Stimulated activated CD8-positive, alpha-beta memory T cell treated with anti-CD3 and anti-CD28 coated beads, Interleukin-7, amount 100 ng/mL, for 48 hours (primary cell): ENCODE data around the gene ANKH.

Source experiments
- DNase-seq, 2 donors: peaks; one replicate each; pipeline ENCODE4 v3.0.0-alpha.2; 2020; ENCODE audit warnings: low read depth in 1 of 2; ENCODE audit errors: extremely low read depth in 1 of 2

The ANKH gene

DNA sequence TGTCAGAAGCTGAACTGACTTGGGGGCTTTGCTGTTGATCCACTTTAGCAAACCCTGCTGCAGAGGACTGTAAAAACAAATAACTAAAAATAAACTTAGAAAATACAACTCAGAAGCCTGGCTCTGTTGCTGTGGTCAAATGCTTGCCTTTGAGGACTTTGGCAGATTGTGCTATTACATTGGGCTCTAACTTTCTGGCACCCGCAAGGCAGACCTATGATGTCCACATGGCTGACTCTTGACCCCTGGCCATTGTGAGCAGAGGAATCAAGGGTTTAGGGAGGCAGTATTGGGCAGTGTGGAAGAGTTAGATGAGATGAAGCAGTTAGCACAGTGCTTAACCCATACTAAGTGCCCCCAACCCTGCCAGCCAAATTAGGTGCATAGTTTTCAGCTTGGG lies 173.1 kb downstream of the ANKH start:
- DNase-seq, result no peak

DNA sequence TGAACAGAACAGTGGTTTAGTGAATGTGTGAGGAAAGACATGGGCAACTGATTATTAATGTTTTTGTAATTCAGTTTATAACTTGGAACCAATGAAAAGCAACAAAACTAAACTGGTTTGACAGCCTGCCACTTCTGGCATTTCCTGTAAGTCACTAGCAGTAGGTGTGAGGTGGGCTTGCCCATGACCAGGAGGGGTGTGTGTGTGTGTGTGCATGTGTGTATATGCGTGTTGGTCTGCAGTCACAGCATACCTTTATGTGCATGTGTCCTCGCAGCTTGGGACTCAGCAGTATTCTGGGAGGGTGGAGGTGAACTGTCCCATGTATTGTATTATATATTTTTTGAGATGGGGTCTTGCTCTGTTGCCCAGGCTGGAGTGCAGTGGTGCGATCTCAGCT lies 174.7 kb downstream of the ANKH start:
- DNase-seq, result no peak

DNA sequence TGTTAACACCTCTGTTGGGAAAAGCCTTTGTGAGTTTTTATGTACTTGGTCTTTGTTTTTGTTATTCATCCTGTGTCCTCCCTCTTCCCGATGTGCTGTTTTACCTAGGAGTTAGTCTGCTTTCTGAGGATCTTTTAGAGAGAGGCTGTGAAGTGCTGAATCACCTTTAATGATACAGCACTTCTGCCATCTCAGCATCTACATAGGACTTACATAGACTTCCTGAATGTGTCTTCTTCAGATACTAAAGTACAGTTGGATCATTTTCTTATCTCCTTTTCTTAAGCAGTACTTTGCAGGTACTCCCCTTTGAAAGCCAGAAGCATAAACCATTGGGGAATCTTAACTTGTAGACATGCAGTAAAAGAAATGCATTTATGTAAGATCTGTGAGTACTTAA lies 175.5 kb downstream of the ANKH start:
- DNase-seq, result no peak

DNA sequence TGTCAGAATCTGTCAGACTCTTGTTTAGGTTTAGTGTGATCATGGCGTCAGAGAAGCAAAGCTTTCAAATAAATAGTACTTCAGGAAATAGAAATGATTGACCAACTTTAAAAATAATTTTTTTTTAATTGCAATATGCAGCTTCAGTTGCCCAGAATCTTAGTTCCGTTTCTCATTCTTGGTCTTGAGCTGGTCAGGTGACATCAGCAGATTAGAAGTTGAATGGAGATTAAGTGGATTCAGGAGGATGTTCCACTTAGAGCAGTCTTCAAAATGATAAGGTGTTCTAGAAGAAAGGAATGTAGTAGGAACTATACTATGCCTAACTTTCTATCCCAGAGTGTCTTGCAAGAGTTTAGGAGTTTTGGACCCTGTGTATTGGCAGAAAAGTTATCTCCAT lies 176.4 kb downstream of the ANKH start:
- no peak for DNase-seq

DNA sequence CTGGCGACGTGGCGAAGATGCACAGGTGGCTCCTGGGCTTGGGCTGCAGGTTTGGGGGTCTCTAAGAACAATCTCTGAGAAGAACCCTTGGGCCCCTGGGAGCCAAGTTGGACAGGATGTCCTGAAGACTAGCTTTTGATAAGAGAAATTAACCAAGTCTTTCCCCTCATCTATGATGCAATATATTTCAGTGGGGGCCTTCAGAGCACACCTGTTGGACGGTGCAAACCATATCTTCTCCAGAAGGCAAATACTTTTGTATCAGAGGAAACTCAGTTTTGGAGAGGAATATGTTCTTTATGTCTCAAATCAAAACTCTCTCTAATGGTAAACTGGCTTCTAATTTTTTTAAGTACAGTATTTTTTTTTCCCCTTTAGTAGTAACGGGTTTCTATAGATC lies 178.5 kb downstream of the ANKH start:
- DNase-seq, result no peak

DNA sequence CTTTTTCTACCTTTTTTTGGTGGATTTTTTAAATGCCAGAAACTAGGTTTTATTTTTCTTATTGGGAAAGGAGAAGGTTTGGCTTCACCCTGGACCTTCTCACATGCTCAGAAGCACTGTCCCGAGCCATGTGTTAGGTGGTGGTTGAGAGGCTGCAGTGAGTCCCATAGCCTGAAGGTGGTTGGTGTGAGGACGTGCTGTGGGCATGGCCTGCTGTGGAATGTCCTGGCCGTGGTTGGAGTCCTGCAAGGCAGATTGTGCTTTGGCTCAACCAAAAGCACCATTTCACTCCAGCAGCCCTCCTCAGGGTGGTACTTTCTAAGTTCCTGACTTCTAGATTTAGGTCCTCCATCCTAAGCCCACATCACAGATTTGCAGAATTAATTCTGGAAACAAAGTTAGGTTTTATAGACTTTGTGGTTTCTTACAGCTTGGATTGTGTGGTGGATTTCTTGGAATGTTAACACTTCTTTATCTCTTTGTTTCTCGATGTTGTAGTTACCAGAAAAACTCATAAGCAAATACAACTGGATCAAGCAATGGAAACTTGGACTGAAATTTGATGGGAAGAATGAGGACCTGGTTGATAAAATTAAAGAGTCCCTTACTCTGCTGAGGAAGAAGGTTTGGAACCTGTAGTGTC lies 184.4 kb downstream of the ANKH start:
- no peak for DNase-seq

DNA sequence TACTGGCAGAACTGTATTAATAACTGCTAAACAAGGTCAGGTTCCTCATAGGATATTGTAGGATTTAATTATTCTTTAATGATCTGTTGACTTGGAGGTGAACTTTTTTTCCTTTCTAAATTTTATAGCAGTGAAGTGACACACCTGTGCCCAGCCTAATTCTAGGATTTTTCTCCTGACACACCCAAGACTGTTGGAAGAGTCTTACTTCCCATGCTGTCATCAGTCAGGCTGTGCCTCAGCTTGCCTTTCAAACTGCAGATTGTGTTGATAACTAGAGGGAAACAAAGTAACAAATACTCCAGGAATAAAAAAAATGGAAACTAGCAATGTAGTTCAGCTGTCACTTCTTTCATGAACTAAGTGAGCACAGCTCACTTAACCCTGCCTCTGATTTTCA lies 185.1 kb downstream of the ANKH start:
- DNase-seq, result no peak

DNA sequence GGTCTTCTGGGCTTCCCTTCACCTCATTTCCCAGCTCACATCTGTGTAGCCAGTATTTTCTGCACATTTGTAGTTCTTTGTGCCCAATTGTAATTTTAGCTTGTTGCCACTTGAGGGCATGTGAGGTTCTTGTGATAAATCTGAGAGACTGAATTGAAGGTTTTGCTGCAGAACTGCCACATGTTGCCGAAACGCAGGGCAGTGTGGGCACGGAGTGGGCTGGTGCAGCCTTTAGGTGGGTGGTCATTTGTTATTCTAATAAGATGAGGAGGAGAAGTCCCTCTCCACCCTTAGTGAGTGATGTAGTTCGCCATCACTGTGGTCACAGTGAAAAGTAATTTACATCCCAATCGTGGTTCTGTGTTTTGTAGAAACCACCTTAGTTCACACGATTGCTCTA lies 185.8 kb downstream of the ANKH start:
- DNase-seq, result no peak

DNA sequence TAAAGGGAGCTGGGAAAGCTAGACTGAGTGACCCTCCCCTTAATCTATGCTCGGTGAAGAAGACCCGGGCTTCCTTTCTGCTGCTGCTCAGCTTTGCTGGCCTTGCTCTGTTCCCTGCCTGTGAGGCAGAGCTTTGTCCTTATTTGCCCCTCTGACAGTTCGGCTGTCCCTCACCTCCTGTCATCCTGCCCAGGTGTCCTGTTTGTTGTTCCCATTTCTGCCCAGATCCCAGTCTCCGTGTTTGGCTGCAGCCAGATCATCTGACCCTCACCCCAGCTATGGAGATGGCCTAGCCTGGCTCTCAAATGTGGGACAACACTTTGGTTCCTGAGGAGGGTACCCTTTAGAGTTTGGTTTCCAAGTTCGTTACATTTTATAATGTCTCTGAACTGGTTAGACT lies 186.8 kb downstream of the ANKH start:
- DNase-seq, result no peak

DNA sequence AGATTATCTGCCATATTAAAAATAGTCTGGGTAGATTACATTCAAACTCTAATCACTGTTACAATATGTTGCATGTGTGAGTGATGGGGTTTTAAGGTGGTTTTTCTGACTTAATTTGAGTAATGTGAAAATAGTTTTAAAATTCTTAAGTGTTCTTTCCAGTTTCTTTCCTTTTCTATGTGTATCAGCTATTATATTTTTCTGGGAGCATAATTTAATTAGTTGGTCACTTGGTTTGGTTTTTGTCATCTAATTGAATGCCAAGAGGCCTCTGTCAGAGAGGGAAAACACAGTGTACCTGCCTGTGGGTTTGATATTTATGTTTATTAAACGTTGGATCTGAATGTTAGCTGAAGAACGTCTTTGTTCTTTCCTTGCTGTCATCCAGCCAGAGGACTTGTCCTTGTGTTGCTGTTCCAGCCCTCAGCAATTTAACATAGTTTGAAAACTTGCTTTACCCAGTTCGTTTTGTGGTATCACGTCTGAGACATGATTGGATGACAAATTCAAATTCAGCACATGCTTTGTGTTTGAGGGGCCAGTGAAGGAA lies 187.6 kb downstream of the ANKH start:
- DNase-seq, result no peak

DNA sequence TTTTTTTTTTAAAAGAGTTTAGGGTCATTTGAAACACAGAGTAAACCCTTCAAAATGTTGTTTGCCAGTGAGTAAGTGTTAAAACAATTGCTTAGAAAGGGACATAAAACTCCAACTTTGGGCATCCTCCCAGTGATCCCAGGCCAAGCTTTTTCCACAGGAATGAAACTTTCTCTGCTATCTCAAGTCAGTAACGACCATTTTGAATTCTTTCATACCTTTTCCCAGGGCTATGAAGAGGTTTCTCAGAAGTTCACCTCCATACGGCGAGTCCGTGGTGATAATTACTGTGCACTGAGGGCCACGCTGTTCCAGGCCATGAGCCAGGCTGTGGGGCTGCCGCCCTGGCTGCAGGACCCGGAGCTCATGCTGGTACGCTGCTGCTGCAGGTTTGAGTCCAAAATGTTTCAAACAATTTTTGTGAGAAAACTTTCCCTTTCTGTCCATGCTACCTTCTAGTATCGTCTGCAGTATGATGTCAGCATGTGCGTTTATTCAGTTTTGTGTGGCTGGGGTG lies 190.3 kb downstream of the ANKH start:
- no peak for DNase-seq

DNA sequence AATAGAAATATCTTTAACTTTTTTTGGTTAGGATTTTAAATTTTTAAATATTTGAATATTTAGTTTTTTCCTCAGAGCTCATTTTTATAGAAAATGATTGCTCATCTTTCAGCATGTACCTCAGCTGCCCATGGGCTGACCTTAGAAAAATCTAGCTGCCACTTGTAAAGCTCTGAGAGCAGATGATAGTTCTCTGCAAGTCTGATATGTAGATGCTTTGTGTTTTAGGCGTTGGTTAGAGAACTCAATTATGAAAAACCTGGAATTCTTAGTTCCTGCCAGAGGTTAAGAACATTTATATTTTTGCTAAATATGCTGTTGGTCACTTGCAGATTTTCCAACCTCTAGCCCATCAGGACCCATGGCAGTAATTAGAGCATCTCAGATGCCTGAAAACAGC lies 192.0 kb downstream of the ANKH start:
- no peak for DNase-seq

DNA sequence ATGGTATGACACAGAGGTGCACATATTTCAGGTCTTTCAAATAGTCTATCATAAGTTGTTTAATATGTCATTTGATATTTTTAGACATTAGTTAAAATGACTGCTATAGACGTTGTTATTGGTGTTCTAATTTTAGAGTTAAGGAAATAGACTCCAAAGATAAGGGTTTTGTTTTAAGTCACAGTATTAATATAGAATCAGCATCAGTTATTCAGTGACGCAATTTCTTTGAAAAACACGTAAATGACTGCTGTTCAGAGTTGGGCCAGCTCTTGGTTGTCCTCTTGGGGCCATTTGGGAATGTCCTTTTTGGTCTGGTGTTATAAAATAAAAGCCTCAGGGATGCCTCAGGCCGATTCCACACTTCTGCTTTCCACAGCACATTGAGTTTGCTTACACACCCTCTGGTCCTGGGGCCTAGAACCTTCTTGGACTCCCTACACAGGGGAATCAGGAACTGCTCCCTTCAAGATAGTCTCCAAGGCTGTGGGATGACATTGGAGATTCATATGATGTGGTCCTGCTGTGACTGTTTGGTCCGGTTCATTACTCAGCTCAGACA lies 192.7 kb downstream of the ANKH start:
- no peak for DNase-seq

DNA sequence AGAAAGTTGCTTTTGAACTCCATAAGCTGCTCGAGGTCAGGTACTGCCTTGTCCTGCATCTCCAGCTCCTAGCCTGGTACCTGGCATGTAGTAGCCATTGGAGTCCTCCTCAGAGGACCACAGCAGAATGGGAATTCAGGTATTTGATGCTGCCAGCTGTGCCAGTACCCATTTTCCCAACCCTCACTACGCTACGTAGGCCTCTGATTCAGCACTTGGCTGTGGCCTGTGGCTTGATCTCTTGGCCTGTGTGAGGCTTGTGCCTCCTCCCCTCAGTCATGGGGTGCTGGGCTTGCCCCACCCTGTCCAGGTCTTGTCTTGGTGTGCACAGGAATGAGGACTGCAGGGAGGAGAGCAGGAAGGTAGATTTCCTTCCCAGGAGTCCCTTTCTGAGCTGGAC lies 195.3 kb downstream of the ANKH start:
- DNase-seq, result no peak

DNA sequence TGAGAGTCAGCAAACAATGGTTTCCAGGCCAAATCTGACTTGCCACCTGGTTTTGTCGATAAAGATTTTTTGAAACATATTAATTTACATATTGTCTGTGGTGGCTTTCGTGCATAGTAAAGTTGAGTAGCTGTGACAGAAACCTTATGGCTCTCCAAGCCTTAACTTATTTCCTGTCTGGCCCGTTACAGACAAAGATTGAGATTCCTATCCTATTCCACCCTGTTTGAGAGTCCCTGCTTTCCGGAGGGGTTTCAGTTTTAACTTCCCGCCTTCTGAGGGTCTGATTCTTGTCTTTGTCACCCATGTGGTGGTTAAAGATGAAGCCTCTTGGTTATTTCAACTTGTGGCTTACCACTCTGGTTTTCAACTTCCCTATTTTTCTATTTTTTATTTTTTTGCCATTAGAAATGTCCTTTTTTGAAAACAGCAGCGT lies 195.7 kb downstream of the ANKH start:
- DNase-seq, result no peak

DNA sequence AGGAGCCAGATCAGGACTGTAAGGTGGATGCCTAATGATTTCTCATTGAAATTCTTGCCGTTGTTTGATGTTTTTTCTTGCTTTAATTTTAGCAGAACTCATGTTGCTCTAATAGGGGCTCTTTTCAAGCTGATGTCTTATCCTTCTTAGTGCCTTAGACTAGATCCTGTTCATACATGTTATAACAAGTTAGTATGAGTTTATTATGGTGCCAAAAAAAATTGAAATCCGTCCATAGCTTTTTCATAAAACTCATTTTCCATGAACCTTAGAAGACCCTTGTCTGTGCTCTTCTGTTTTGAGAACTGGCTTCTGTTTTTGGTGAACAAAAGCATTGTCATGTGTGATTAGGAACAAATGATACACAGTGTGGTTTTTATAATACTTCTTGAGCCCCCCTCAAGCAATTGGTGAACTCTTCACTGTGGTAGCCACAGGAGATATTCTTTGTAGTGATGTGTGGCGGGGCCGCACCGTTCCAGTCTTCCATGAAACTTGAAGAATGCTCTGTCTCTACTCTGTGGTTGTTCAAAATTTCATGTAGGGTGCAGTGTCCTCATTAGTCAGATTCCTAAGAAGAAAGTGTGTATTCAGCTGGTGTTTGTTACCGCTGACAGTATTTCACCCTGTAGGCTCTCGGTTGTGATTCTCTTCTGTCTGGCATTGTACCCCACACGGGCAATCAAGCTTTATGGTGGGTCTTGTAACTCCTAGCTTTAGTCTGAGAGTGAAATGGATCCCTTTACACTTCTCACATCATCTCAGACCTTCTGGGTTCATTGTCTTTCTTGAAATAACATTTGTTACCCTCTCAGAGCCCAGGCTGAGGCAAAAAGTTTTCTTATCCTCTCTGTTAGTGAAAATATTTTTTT lies 196.4 kb downstream of the ANKH start:
- no peak for DNase-seq

DNA sequence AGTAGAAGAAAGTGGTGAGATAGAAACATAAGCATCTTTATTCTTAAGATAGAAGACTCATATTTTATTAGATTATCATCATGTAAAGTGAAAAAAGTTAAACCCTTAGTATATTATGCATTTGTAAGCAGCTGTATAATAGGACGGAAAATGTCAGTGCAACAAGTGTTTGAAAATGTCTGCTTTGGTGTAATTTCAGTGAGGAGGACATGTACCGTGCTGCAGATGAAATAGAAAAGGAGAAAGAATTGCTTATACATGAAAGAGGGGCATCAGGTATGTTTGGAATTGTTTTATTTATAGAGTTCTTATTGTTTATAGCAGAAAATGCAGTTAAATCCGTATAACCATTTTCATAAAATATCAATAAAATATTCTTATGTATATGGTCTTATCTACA lies 198.1 kb downstream of the ANKH start:
- DNase-seq, result no peak

DNA sequence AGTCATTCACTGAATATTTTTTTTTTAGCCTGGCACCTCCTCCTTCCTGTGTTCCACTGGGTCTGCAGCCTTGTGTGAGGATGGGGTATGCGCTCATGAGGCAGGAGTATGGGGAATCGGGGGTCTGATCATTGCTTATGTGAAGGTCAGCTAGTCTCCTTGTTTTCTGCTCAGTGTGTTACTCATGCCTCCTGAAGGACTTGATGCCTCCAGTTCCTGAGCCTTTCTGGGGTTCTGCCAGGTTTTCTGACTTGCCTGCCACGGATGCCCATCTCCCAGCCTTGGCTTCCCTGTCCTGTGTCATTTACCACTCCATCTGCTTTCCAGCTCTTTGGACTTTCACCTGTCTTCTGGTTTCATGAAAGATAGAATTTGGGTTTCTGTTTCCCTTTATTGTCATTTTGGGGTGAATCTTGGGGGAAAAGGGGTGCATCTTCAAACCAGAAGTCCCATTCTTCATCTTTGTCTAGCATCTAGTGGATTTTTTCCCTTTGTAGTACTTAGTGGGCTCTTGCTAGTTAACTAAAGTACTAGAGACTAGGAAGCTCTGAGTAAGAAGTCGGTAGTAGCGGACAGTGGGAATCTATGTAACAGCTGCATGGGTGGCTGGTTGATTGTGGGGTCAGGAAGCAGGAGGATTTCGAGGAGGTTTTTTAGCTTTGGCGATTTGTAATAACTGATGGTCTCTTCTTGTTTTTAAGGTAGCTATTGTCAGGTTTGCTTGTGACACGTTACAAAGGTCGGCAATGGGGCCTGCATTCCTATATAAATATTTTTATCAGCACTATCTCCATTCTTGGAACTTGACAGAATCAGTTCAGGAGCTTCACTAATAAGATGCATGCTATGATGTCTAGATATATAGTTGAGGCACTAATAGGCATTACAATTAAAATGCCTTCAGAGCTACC lies 198.8 kb downstream of the ANKH start:
- DNase-seq, result no peak

DNA sequence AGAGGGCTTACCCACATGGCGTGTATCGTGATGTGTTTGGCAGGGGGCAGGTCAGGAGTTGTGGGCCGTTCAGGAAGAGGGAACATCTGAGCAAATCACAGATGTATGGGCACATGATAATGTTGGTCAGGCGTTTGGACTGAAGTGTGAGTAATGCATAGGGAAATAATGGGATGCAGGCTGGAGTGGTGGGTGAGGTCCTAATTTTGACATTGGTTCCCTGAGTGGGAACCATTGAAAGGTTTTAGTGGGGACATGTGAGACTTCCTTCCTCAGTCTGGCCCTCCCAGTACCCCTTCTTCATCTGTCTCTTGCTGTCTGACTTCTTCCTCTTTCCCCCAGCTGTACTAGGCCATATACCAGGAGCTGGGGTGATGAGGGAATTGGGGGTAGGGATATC lies 199.5 kb downstream of the ANKH start:
- no peak for DNase-seq

DNA sequence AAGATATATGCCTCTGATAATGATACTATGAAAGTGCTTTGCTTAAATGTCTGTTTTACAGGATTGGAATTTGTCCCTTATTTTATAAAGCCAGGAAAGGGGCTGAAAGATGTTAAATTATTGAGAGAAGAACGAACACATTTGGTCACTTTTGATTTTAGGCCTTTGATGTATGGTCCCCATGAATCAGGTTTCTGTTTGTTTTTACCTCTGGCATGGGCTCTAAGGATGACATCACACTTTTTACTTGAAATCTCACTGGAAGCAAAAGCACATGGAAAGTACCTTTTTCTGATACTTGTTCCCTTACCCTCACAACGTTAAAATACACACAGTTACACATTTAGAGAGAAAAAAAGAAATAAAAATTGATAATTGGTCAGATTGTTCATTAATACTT lies 200.2 kb downstream of the ANKH start:
- DNase-seq, result no peak

DNA sequence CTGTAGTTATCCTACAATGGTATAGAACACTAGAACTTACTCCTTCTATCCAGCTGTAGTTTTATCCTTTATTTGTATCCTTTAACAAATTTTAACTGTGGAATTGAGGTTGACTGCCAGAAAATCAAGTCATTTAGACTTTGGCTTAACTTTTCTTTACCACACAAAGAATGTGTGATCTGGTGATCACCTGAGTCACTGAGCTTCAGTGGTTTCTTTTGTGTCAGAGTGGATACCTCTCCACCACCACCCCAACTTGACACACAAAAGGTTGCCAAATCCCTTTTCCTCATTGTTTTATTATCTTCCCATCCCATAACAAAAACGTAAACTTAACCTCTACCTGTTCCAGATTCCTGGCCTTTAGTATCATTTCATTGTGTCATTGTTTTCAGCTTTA lies 201.6 kb downstream of the ANKH start:
- no peak for DNase-seq
